22Rv1 (cell line): Measurements from ENCODE around the gene CACNA1C.

Experiments
- CTCF ChIP-seq: fragments of 450-650 bp; IDR thresholded peaks from 2 replicates; pipeline ENCODE4 v1.5.1; 2017; ENCODE audit warnings: mild to moderate bottlenecking
- ZFX ChIP-seq: fragments of 450-650 bp; IDR thresholded peaks from 2 replicates; pipeline ENCODE4 v1.6.1; 2017; ENCODE audit warnings: antibody characterized with exemption, borderline replicate concordance

GRCh38 chr12:2084553-2085296, 31.9 kb downstream of the CACNA1C start:
- no peak for TF ChIP-seq CTCF
- no peak for TF ChIP-seq ZFX
